SK-N-SH (cell line): ENCODE measurements around the gene REXO2. TPM values are rescaled to one million over a fixed set of nuclear protein-coding genes. Genes with fewer than 3 reads are reported as not detected.

Experiments used
- CTCF ChIA-PET: fragments of 300-600, 350-600 bp; formaldehyde crosslinking; extraction: SDS; loops from one replicate; lab custom pipeline; 2021; lab: Yijun Ruan, JAX
- POLR2A ChIA-PET: fragments of 350-600 bp; sonication (Branson Sonifier 250); formaldehyde crosslinking; extraction: SDS; loops from one replicate; lab custom pipeline; 2020; ENCODE audit warnings: antibody characterized with exemption, inconsistent platforms; lab: Yijun Ruan, JAX
- DNase-seq: peaks from one replicate; pipeline ENCODE4 v3.0.0; 2012
- H2AFZ ChIP-seq: fragments of 200-600 bp; sonication (generic); 2 replicates; pipeline ENCODE4 v1.8.1; 2016; ENCODE audit warnings: antibody characterized with exemption, mild to moderate bottlenecking, low read depth
- H3F3A ChIP-seq: fragments of 200-600 bp; sonication (generic); replicated peaks from 2 replicates; pipeline ENCODE3; 2016; ENCODE audit warnings: antibody characterized with exemption, mild to moderate bottlenecking; ENCODE audit not compliant: insufficient read depth
- H3K27ac ChIP-seq, 2 experiments: fragments of 200-500 bp in 1 of 2; fragments of 200-600 bp in 1 of 2; sonication (Bioruptor generic) in 1 of 2; sonication (generic), shearing (Covaris generic) in 1 of 2; 2 replicates each; pipeline versions ENCODE4 v1.5.1 to v1.6.1; 2014 to 2016; ENCODE audit warnings: low read depth in 2 of 2, inconsistent platforms in 1 of 2, low read length in 1 of 2, mild to moderate bottlenecking in 1 of 2, mixed read lengths in 1 of 2
- H3K27me3 ChIP-seq: fragments of 200-600 bp; sonication (generic), shearing (Covaris generic); 2 replicates; pipeline ENCODE4 v1.6.1; 2016; ENCODE audit warnings: mixed run types; ENCODE audit not compliant: insufficient read depth
- H3K36me3 ChIP-seq, 2 experiments: fragments of 200-500 bp in 1 of 2; fragments of 200-600 bp in 1 of 2; sonication (Bioruptor generic) in 1 of 2; sonication (generic) in 1 of 2; replicated peaks in 1 of 2; 2 replicates each; pipeline versions ENCODE3 to v1.5.1; 2014 to 2016; ENCODE audit warnings: low read length in 1 of 2, mild to moderate bottlenecking in 1 of 2; ENCODE audit not compliant: insufficient read depth in 2 of 2, control insufficient read depth in 1 of 2
- H3K4me1 ChIP-seq, 2 experiments: fragments of 200-500 bp in 1 of 2; fragments of 200-600 bp in 1 of 2; sonication (Bioruptor generic) in 1 of 2; sonication (generic), shearing (Covaris generic) in 1 of 2; 2 replicates each; pipeline versions ENCODE4 v1.5.1 to v1.6.1; 2014 to 2016; ENCODE audit warnings: low read depth in 1 of 2, low read length in 1 of 2, mixed run types in 1 of 2; ENCODE audit not compliant: insufficient read depth in 2 of 2, control insufficient read depth in 1 of 2
- H3K4me2 ChIP-seq: fragments of 200-600 bp; sonication (generic), shearing (Covaris generic); 2 replicates; pipeline ENCODE4 v1.6.1; 2017; ENCODE audit warnings: mixed run types
- H3K4me3 ChIP-seq, 2 experiments: fragments of 200-500 bp in 1 of 2; fragments of 200-600 bp in 1 of 2; sonication (Bioruptor generic) in 1 of 2; sonication (generic), shearing (Covaris generic) in 1 of 2; 2 replicates each; pipeline versions ENCODE4 v1.5.1 to v1.8.1; 2014 to 2016; ENCODE audit warnings: low read depth in 2 of 2, inconsistent platforms in 1 of 2, low read length in 1 of 2, mild to moderate bottlenecking in 1 of 2, mixed read lengths in 1 of 2, moderate library complexity in 1 of 2
- H3K79me2 ChIP-seq: fragments of 200-600 bp; sonication (generic); 2 replicates; pipeline ENCODE4 v1.8.1; 2017; ENCODE audit warnings: mild to moderate bottlenecking; ENCODE audit not compliant: insufficient read depth
- H3K9ac ChIP-seq: fragments of 200-600 bp; sonication (generic); 2 replicates; pipeline ENCODE4 v1.6.1; 2017; ENCODE audit warnings: mixed run types
- H3K9me2 ChIP-seq: fragments of 200-600 bp; sonication (generic); 2 replicates; pipeline ENCODE4 v1.6.1; 2017; ENCODE audit warnings: mixed run types
- H3K9me3 ChIP-seq: fragments of 200-600 bp; sonication (generic); 2 replicates; pipeline ENCODE4 v1.6.1; 2017; ENCODE audit warnings: mixed run types, mild to moderate bottlenecking, moderate library complexity
- H4K20me1 ChIP-seq: fragments of 200-600 bp; sonication (generic); 2 replicates; pipeline ENCODE4 v1.6.1; 2017; ENCODE audit warnings: mild to moderate bottlenecking, mixed run types; ENCODE audit not compliant: insufficient read depth
- ELF1 ChIP-seq: IDR thresholded peaks from 2 replicates; pipeline ENCODE4 v1.4.0; 2012
- FOSL2 ChIP-seq: IDR thresholded peaks from 2 replicates; pipeline ENCODE4 v1.4.0; 2012; ENCODE audit warnings: low read depth, mild to moderate bottlenecking, moderate library complexity, borderline replicate concordance
- FOXM1 ChIP-seq: IDR thresholded peaks from 2 replicates; pipeline ENCODE4 v1.4.0; 2012; ENCODE audit warnings: low read depth, mild to moderate bottlenecking
- NFIC ChIP-seq: IDR thresholded peaks from 2 replicates; pipeline ENCODE4 v1.4.0; 2012; ENCODE audit warnings: borderline replicate concordance
- RAD21 ChIP-seq: IDR thresholded peaks from 2 replicates; pipeline ENCODE4 v1.6.1; 2012; ENCODE audit warnings: mild to moderate bottlenecking, low read length
- RCOR1 ChIP-seq: fragments of 150-350 bp; IDR thresholded peaks from 2 replicates; pipeline ENCODE4 v1.6.1; 2017; ENCODE audit warnings: antibody characterized with exemption, low read length
- RFX5 ChIP-seq: IDR thresholded peaks from 2 replicates; pipeline ENCODE4 v1.6.1; 2012; ENCODE audit warnings: mild to moderate bottlenecking, improper control_type of control experiment, low read length
- SIN3A ChIP-seq: IDR thresholded peaks from 2 replicates; pipeline ENCODE4 v1.6.1; 2012; ENCODE audit warnings: low read depth, mild to moderate bottlenecking, low read length, moderate library complexity, borderline replicate concordance
- SMC3 ChIP-seq: IDR thresholded peaks from 2 replicates; pipeline ENCODE4 v1.6.1; 2012; ENCODE audit warnings: low read depth, low read length, improper control_type of control experiment
- TCF12 ChIP-seq: IDR thresholded peaks from 2 replicates; pipeline ENCODE4 v1.4.0; 2012
- TEAD4 ChIP-seq: IDR thresholded peaks from 2 replicates; pipeline ENCODE4 v1.4.0; 2012; ENCODE audit warnings: mild to moderate bottlenecking, borderline replicate concordance; ENCODE audit not compliant: insufficient read depth
- WGBS: methylation state at CpG from one replicate; pipeline ENCODE4 v1.1.6; 2017; ENCODE audit warnings: low lambda C conversion rate; 5-methylcytosine and 5-hydroxymethylcytosine counted together
- polyA plus RNA-seq, 3 experiments: library from polyadenylated mRNA; depleted of rRNA; stranded (reverse); fragments of >200 nt; gene quantifications; 2 replicates each; pipeline ENCODE4 v1.2.3, GENCODE V29; 2012
- TF ChIP-seq, protein P1 (sequence below): IDR thresholded peaks from 2 replicates; pipeline ENCODE4 v1.4.0; 2012; ENCODE audit warnings: low read depth, borderline replicate concordance
- TF ChIP-seq, protein P2 (sequence below): fragments of 150-350 bp; IDR thresholded peaks from 2 replicates; pipeline ENCODE4 v1.6.1; 2017; ENCODE audit warnings: antibody characterized with exemption, low read length, low read depth, borderline replicate concordance
- TF ChIP-seq, protein P3 (sequence below): IDR thresholded peaks from 2 replicates; pipeline ENCODE4 v1.6.1; 2012; ENCODE audit warnings: mild to moderate bottlenecking, low read depth, low read length, moderate library complexity

REXO2 gene
- polyA plus RNA-seq, 1 of the 3 experiments (the other 2 are of a cell fraction), result 419 TPM

DNA sequence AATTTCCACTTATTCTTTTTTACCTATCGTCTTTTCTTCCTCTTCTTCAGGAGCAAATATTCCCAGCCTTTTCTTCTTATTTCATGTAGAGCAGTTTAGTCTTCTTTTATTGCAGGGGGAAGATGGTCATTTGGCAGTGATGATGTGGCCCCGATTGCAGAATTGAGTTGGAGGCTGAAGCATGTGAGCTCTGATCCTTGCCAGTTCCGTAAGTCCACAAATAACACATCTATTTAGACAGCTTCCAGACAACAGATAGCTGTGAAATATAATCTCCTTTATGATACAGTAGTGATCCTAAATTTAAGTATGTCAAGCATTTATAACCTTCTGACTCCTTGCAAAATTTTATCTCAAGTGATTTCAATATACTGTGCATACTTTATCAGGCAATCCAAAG, 27.5 kb downstream of the REXO2 start:
- H3K9me2 ChIP-seq, result no peaks in the 10 kb centered on the region
- no peak overlapping the region for H2AFZ ChIP-seq
- peaks cover 0 to 8% of the 10 kb centered on the region in 2 experiments for H3K36me3 ChIP-seq
- H3K27ac ChIP-seq, result no peak overlapping the region
- no peaks in the 10 kb centered on the region for H3K27me3 ChIP-seq
- WGBS, result 91% methylated on average over 3 of the region's 3 CpGs
- H3K4me3 ChIP-seq, result no peak overlapping the region
- no peak overlapping the region for H3K9ac ChIP-seq
- H4K20me1 ChIP-seq, result no peaks in the 10 kb centered on the region
- H3K79me2 ChIP-seq, result no peaks in the 10 kb centered on the region; the same call in 1 of the 2 replicates
- no peaks in the 10 kb centered on the region for H3F3A ChIP-seq
- ChIA-PET CTCF (no interaction called here), POLR2A (no interaction called here)
- DNase-seq, result no peak
- no peaks in the 10 kb centered on the region for H3K4me1 ChIP-seq
- H3K9me3 ChIP-seq, result no peaks in the 10 kb centered on the region
- no peak overlapping the region for H3K4me2 ChIP-seq
- TF ChIP-seq RAD21 (no peak), ELF1 (no peak), SMC3 (no peak), TCF12 (no peak), FOXM1 (no peak), RFX5 (no peak), SIN3A (no peak), NFIC (no peak), RCOR1 (no peak), FOSL2 (no peak), TEAD4 (no peak)
- TF ChIP-seq, protein P1, sequence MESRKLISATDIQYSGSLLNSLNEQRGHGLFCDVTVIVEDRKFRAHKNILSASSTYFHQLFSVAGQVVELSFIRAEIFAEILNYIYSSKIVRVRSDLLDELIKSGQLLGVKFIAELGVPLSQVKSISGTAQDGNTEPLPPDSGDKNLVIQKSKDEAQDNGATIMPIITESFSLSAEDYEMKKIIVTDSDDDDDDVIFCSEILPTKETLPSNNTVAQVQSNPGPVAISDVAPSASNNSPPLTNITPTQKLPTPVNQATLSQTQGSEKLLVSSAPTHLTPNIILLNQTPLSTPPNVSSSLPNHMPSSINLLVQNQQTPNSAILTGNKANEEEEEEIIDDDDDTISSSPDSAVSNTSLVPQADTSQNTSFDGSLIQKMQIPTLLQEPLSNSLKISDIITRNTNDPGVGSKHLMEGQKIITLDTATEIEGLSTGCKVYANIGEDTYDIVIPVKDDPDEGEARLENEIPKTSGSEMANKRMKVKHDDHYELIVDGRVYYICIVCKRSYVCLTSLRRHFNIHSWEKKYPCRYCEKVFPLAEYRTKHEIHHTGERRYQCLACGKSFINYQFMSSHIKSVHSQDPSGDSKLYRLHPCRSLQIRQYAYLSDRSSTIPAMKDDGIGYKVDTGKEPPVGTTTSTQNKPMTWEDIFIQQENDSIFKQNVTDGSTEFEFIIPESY, result no peak
- TF ChIP-seq, protein P2, sequence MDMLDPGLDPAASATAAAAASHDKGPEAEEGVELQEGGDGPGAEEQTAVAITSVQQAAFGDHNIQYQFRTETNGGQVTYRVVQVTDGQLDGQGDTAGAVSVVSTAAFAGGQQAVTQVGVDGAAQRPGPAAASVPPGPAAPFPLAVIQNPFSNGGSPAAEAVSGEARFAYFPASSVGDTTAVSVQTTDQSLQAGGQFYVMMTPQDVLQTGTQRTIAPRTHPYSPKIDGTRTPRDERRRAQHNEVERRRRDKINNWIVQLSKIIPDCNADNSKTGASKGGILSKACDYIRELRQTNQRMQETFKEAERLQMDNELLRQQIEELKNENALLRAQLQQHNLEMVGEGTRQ, result no peak
- TF ChIP-seq, protein P3, sequence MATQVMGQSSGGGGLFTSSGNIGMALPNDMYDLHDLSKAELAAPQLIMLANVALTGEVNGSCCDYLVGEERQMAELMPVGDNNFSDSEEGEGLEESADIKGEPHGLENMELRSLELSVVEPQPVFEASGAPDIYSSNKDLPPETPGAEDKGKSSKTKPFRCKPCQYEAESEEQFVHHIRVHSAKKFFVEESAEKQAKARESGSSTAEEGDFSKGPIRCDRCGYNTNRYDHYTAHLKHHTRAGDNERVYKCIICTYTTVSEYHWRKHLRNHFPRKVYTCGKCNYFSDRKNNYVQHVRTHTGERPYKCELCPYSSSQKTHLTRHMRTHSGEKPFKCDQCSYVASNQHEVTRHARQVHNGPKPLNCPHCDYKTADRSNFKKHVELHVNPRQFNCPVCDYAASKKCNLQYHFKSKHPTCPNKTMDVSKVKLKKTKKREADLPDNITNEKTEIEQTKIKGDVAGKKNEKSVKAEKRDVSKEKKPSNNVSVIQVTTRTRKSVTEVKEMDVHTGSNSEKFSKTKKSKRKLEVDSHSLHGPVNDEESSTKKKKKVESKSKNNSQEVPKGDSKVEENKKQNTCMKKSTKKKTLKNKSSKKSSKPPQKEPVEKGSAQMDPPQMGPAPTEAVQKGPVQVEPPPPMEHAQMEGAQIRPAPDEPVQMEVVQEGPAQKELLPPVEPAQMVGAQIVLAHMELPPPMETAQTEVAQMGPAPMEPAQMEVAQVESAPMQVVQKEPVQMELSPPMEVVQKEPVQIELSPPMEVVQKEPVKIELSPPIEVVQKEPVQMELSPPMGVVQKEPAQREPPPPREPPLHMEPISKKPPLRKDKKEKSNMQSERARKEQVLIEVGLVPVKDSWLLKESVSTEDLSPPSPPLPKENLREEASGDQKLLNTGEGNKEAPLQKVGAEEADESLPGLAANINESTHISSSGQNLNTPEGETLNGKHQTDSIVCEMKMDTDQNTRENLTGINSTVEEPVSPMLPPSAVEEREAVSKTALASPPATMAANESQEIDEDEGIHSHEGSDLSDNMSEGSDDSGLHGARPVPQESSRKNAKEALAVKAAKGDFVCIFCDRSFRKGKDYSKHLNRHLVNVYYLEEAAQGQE, result no peak
